HepG2 (cell line): ENCODE data around the gene IGDCC3. TPM values are rescaled to one million over a fixed set of nuclear protein-coding genes. Genes with fewer than 3 reads are reported as not detected.

Experiments
- ARID5B ChIP-seq: IDR thresholded peaks from 2 replicates; pipeline ENCODE4 v1.4.0; 2020; ENCODE audit warnings: mild to moderate bottlenecking, missing genetic modification reagents
- CENPT ChIP-seq: sonication (generic); formaldehyde crosslinking; IDR thresholded peaks from 2 replicates; pipeline ENCODE4 v1.8.0; 2022; ENCODE audit warnings: low read depth, mild to moderate bottlenecking, moderate library complexity, missing genetic modification reagents
- DR1 ChIP-seq: sonication (generic); formaldehyde crosslinking; IDR thresholded peaks from 2 replicates; pipeline ENCODE4 v1.8.0; 2021; ENCODE audit warnings: mild to moderate bottlenecking, missing genetic modification reagents, inconsistent platforms
- GPN1 ChIP-seq: sonication (generic); formaldehyde crosslinking; IDR thresholded peaks from 2 replicates; pipeline ENCODE4 v1.5.1; 2020; ENCODE audit warnings: missing genetic modification reagents, borderline replicate concordance
- KDM1A ChIP-seq: IDR thresholded peaks from 2 replicates; pipeline ENCODE4 v1.6.1; 2016; ENCODE audit warnings: missing compliant biosample characterization
- MIER3 ChIP-seq: IDR thresholded peaks from 2 replicates; pipeline ENCODE4 v1.6.1; 2016; ENCODE audit warnings: missing compliant biosample characterization, borderline replicate concordance
- POLR2G ChIP-seq: fragments of 200-400 bp; formaldehyde crosslinking; IDR thresholded peaks from 2 replicates; pipeline ENCODE4 v1.6.1; 2018; ENCODE audit warnings: mild to moderate bottlenecking, low read depth, low read length, moderate library complexity
- REPIN1 ChIP-seq: sonication (generic); formaldehyde crosslinking; IDR thresholded peaks from 2 replicates; pipeline ENCODE4 v1.8.0; 2022; ENCODE audit warnings: missing genetic modification reagents, low read depth, mild to moderate bottlenecking, borderline replicate concordance
- TAF1 ChIP-seq: sonication (generic); formaldehyde crosslinking; IDR thresholded peaks from 2 replicates; pipeline ENCODE4 v1.4.0; 2020; ENCODE audit warnings: missing genetic modification reagents
- ZBTB38 ChIP-seq: sonication (generic); formaldehyde crosslinking; IDR thresholded peaks from 2 replicates; pipeline ENCODE4 v1.5.1; 2020; ENCODE audit warnings: mild to moderate bottlenecking, missing genetic modification reagents
- ZIK1 ChIP-seq: sonication (generic); formaldehyde crosslinking; IDR thresholded peaks from 2 replicates; pipeline ENCODE4 v1.5.0; 2020; ENCODE audit warnings: mild to moderate bottlenecking, low read depth, missing genetic modification reagents, borderline replicate concordance
- ZNF234 ChIP-seq: sonication (generic); formaldehyde crosslinking; conservative IDR thresholded peaks from 2 replicates; pipeline ENCODE4 v1.5.1; 2020; ENCODE audit warnings: mild to moderate bottlenecking, missing genetic modification reagents
- ZNF24 ChIP-seq: fragments of 450-650 bp; IDR thresholded peaks from 2 replicates; pipeline ENCODE4 v1.6.1; 2017; ENCODE audit warnings: antibody characterized with exemption, mild to moderate bottlenecking
- ZNF329 ChIP-seq: sonication (generic); formaldehyde crosslinking; IDR thresholded peaks from 2 replicates; pipeline ENCODE4 v1.9.0; 2021; ENCODE audit warnings: low read depth, mild to moderate bottlenecking, missing genetic modification reagents
- ZNF496 ChIP-seq: sonication (generic); formaldehyde crosslinking; IDR thresholded peaks from 2 replicates; pipeline ENCODE4 v1.8.1; 2023; ENCODE audit warnings: mild to moderate bottlenecking, moderate library complexity, missing genetic modification reagents; ENCODE audit not compliant: insufficient replicate concordance
- ZNF574 ChIP-seq: sonication (generic); formaldehyde crosslinking; IDR thresholded peaks from 2 replicates; pipeline ENCODE4 v1.4.0; 2020; ENCODE audit warnings: missing genetic modification reagents
- ZSCAN9 ChIP-seq: IDR thresholded peaks from 2 replicates; pipeline ENCODE4 v1.6.1; 2016; ENCODE audit warnings: borderline replicate concordance
- polyA plus RNA-seq, 8 experiments: library from polyadenylated mRNA; depleted of rRNA in 3 of 8; stranded (reverse) in 7 of 8; unstranded in 1 of 8; fragments of >200 nt; fragmentation: Illumina TruSeq in 4 of 8; extraction: Trizol in 4 of 8; gene quantifications; 2 replicates each; pipeline versions ENCODE4 v1.2.1 to v1.2.3, GENCODE V29; 2011 to 2016; ENCODE audit warnings: low read depth in 4 of 8, missing spikeins in 1 of 8, mixed read lengths in 1 of 8; ENCODE audit not compliant: insufficient read depth in 1 of 8
- total RNA-seq, 5 experiments: library from RNA; depleted of rRNA; stranded (reverse); fragments of >200 nt; fragmentation: Illumina TruSeq; extraction: Trizol; gene quantifications; 2 replicates each; pipeline ENCODE4 v1.2.3, GENCODE V29; 2016; ENCODE audit warnings: low read depth in 1 of 5
- TF ChIP-seq, protein P1 (sequence below): sonication (generic); formaldehyde crosslinking; IDR thresholded peaks from 2 replicates; pipeline ENCODE4 v1.4.0; 2020; ENCODE audit warnings: missing genetic modification reagents

IGDCC3 gene
- total and polyA plus RNA-seq, 2 of the 13 experiments (the other 11 are each of a cell fraction or from before 2014, with no cell fraction given) = 30.1 to 51.8 TPM

GRCh38 chr15:65384895-65385869 lies 7.4 kb upstream of the IGDCC3 start (continued):
- TF ChIP-seq, protein P1, sequence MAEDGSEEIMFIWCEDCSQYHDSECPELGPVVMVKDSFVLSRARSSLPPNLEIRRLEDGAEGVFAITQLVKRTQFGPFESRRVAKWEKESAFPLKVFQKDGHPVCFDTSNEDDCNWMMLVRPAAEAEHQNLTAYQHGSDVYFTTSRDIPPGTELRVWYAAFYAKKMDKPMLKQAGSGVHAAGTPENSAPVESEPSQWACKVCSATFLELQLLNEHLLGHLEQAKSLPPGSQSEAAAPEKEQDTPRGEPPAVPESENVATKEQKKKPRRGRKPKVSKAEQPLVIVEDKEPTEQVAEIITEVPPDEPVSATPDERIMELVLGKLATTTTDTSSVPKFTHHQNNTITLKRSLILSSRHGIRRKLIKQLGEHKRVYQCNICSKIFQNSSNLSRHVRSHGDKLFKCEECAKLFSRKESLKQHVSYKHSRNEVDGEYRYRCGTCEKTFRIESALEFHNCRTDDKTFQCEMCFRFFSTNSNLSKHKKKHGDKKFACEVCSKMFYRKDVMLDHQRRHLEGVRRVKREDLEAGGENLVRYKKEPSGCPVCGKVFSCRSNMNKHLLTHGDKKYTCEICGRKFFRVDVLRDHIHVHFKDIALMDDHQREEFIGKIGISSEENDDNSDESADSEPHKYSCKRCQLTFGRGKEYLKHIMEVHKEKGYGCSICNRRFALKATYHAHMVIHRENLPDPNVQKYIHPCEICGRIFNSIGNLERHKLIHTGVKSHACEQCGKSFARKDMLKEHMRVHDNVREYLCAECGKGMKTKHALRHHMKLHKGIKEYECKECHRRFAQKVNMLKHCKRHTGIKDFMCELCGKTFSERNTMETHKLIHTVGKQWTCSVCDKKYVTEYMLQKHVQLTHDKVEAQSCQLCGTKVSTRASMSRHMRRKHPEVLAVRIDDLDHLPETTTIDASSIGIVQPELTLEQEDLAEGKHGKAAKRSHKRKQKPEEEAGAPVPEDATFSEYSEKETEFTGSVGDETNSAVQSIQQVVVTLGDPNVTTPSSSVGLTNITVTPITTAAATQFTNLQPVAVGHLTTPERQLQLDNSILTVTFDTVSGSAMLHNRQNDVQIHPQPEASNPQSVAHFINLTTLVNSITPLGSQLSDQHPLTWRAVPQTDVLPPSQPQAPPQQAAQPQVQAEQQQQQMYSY = no peak
- no peak for TF ChIP-seq DR1 (CRISPR knock-in tag)
- peak; percentile 33; the same call in 1 of the 2 replicates for TF ChIP-seq REPIN1
- TF ChIP-seq ZNF574 = peak; percentile 69
- TF ChIP-seq ZNF24 = no peak
- TF ChIP-seq ZIK1 (CRISPR knock-in tag) = peak; percentile 63
- no peak for TF ChIP-seq ZNF496 (CRISPR knock-in tag)
- TF ChIP-seq MIER3 (CRISPR knock-in tag) = 0 out of 2 replicates have a peak, but pooled peaks have one; percentile 47
- TF ChIP-seq ZSCAN9 = peak; percentile 19; the same call in 1 of the 2 replicates
- peak; percentile 61 for TF ChIP-seq POLR2G
- TF ChIP-seq GPN1 = no peak
- TF ChIP-seq CENPT (CRISPR knock-in tag) = no peak
- TF ChIP-seq KDM1A (CRISPR knock-in tag) = no peak; the same call in 1 of the 2 replicates
- TF ChIP-seq ARID5B (CRISPR knock-in tag) = peak; percentile 9; the same call in 1 of the 2 replicates
- no peak for TF ChIP-seq ZNF234 (CRISPR knock-in tag)
- TF ChIP-seq TAF1 = peak; percentile 43; the same call in 1 of the 2 replicates
- no peak for TF ChIP-seq ZNF329 (CRISPR knock-in tag)
- peak; percentile 9; the same call in 1 of the 2 replicates for TF ChIP-seq ZBTB38 (CRISPR knock-in tag)
